GM19240 (cell line): ENCODE data around the gene AHRR.
"Not testable (repeated sequence)": the region's sequence is repeated elsewhere in the genome, so short reads cannot be mapped to it uniquely, and the experiment has no call there.

ENCODE experiments used
- DNase-seq: peaks from one replicate; pipeline ENCODE4 v3.0.0; 2011; ENCODE audit warnings: low spot score; ENCODE audit not compliant: insufficient read length

Gene AHRR

GRCh38 chr5:473551-474192 is 152.2 kb downstream of the AHRR start:
- DNase-seq: no peak

GRCh38 chr5:474232-474839 is 152.8 kb downstream of the AHRR start:
- not testable (repeated sequence) for DNase-seq

- DNase-seq: no peak
These were observed 153.5 kb downstream of the AHRR start for GRCh38 chr5:474840-475661.

DNA sequence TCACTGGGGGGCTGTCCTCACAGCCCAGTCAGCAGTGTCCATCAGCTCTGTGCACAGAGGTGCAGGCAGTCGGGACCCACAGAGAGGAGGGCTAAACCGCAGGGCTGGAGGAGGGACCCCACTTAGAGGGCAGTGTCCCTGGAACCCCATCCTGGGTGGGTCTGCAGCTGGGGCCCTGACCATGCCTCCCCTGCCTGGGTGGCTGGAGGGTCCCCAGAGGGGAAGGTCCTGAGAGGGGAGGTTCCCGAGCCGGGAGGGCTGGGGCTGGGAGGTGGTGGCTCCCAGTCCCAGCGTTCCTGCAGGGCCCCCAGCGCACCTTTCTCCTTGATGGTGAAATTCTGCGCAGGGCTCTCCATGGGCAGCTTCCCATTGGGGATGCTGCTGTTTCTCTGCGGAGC is 154.2 kb downstream of the AHRR start:
- no peak for DNase-seq

- DNase-seq: no peak
These were observed 154.7 kb downstream of the AHRR start for GRCh38 chr5:476102-476813.

DNA sequence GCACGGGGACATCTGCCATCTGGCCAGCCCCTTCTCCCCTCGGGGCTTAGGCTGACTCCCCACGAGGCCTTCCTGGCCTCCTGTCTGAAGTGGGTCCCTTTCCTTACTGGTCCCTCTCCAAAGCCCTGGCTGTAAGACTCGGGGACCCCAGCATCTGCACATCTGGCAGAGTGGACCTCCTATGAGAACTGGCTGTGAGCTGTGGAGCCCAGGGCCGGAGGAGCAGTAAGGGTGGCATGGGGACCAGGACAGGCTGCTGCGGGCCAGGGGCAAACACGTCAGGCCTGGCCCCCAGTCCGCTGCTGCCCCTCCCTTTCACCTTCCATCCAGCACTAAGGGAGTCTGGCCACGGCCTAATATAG is 155.3 kb downstream of the AHRR start:
- DNase-seq: no peak

DNA sequence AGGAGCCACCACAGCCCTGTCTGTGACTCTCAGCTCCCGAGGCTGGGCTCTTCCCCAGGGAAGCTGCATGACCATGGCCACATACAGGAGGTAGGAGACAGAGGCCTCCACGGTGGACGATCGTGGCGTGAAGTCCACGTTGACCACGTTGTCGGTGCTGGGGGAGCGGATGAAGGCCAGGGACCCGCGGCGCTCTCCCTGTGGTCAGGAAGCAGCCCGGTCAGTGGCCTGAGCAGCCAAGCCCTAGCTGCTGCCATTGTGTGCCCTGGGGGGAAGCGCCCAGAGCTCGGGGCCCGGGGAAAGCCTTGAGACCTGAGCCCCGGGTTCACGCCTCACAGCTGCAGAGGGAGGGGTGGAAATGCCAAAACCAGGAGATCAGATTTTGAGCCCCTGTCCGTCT is 155.7 kb downstream of the AHRR start:
- no peak for DNase-seq

DNA sequence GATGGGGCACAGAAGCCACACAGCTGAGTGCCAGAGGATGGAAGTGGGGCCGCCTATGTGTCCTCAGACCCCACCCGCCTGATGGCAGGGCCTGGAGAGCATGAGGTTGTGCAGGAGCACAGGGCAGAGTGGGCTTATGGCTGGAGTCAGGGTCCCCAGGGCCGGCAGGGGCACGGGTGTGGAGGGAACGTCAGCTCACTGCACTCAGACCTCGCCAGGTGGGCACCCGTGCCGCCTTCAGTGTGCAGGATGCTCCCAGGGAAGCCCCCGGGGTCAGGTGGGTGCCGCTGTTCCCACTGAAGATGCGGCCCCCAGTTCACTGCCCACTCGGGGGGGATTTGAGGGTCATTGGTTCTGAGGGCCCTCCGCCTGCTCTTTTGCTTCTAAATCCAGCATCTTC is 156.4 kb downstream of the AHRR start:
- no peak for DNase-seq

DNA sequence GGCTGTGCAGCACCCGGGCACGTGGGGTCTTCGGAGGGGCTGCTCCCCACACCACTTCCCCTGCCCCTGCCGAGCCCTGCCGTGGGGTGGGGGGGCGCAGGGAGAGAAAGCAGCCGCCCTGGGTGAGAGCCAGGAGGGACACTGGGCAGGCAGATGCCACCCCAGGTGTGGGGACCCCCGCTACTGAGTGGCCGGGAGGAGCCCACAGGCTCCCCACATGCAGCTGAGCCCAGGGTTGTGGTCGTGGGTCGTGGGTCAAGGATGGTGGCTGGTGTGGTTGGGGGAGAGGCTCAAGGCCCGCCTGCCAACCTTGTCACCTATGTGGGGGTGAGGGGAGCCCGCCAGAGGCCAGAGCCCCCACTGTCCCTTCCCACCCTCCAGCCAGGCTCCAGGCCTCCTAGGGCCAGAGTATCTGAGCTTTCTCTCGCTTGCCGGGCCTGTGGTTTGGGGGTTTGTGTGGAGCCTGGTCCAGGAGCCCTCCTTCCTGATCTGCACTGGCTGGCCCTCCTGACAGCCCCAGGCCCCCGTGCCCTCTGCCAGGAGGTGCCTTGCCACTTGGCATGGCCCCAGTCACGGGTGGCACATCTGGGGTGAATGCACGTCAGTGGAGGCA is 157.0 kb downstream of the AHRR start:
- DNase-seq: no peak

- DNase-seq: no peak
These were observed 157.5 kb downstream of the AHRR start for GRCh38 chr5:478982-479535.

DNA sequence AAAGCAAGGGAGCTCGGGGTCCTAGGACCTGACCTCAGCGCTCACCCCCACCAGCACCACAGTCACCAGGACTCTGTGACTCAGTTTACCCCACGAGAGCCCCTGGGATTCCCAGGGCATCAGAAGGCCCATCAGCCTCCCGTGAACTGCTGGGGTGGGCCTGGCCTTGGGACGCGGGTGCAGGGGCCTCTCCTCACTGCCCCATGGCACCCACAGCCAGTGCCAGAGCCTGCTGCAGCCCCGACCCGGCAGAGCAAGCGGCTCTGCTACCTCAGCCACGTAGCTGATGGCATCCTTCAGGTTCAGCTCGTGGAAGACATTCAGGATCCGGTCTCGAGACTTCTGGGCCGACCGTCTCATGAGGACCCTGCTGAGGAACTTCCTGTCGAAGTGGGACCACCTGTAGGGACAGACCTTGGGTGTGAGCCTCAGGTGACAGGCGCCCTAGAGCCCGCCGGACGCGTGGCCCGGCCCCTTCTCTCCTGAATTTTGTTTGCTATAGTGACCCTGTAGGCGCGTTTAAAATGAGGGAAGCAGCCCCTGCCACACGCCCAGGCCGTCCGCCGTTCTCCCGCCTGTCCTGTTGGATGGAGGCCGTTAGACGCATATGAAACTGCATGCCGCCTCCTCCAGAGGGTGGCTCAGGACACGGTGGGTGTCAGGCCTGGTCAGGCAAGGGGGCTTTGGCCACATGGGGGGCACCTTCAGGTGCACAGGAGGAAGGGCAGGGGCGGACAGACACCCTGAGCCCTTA is 158.2 kb downstream of the AHRR start:
- no peak for DNase-seq

- no peak for DNase-seq
These were observed 159.8 kb downstream of the AHRR start for GRCh38 chr5:481347-481746.

DNA sequence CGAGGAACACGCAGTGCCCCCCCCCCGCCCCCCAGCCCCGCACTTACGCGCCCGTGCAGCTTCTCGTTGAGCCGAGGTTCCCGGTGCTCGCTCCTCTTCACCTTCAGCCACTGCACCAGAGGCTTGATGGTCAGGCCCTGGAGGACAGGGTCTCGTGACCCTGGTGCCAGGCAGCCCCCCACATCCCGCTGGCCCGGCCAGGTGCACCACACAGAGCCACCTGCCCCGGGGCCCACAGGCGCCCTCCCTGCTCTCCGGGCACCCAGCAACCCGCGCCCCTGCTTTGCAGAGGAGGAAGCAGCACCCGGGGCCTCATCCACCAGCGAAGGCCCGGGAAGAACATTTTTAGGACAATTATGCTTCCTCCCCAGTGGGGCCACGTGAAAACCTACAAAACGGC is 160.5 kb downstream of the AHRR start:
- DNase-seq: no peak

GRCh38 chr5:482506-482905 is 161.0 kb downstream of the AHRR start:
- DNase-seq: no peak

GRCh38 chr5:483011-483410 is 161.5 kb downstream of the AHRR start:
- no peak for DNase-seq

DNA sequence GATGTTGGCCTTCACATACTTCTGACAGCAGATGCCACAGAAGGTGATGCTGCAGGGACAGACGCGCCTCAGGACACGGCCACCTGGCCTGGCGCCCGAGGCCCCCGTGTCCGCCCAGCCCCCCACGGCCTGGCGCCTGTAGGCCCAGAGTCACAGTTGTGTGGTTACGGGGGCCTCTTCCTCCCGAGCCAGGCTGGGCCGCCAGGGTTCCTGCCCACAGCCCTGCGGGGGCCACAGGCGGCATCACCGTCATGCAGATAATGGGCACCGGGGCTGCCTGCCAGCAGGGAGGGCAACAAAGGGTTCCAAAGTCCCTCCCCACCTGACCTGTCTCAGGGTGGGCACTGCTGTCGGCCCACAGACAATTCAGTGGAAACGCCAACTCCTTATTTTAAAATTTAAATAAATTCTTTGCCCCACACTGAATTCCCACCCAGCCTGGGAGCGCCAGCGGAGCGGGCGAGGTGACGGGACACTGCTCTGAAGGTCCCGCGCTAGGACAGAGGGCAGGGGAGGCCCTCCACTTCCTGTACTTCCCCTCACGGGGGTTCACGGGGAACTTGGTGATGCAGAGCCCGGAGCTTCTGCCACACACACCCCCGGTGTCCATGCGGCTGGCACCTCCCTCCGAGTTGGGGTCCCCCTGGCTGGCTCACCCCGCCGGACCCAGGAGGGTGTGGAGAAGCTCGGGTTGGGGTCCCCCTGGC is 162.1 kb downstream of the AHRR start:
- no peak for DNase-seq

DNA sequence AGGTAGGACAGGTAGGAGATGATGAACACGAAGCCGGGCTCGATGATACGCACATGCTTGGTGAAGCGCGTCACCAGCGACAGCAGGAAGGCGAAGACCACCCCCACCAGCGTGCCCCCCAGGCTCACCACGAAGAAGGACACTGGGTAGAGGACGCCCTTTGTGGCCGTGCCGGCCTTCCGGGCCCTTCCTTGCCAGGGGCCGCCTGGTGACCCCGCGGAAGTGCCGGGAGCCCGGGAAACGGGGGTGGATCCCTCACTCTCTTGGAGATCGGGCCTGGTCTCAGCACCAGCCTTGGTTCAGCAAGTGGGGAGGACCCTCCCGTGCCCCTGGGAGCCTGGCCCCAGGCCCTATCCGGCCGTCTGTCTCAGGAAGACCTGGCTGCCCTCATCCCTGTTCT is 163.0 kb downstream of the AHRR start:
- no peak for DNase-seq

DNA sequence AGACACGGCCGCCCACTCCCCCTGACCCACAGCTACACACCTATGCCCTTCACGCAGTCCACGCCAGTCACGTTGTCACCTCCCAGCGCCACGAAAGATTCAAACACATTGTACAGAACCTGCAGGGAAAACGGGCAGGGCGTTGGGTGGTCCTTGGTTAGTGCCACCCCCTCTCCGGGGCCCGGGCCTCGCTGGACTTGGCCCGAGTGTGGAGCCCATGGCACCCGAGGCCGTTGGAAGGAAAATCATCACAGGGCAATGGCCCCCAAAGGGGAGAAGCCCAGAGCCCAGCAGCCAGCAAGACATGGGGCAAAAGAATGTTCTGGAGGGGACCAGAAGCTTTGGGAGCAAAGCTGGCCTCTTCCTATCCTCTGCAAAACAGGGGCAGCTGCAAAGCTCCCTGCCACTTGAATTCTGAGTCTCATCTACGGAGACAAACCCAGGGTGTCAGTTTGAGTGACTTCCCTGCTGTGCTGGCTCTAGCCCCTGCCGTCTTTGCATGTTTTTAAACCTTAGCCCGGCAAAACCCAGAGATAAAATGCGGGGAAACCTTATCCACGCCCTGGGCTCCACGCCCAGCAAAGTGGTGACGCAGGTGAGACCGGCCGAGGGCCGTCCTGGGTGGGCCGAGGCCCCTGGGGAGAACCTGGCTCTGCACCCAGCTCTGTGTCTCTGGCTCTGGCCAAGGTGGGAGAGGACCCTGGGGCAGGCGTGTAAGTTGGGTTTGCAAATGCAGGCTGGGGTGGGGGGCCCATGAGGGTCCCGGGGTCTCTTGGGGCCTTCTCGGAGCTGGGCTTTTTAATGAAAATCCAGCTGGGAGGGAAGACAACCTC is 163.8 kb downstream of the AHRR start:
- no peak for DNase-seq

- DNase-seq: no peak
These were observed 164.5 kb downstream of the AHRR start for GRCh38 chr5:485946-486491.
